ENCODE results near the gene SV2C. TPM values are rescaled to one million over a fixed set of nuclear protein-coding genes. Genes with fewer than 3 reads are reported as not detected.

Gene SV2C
- total and polyA plus RNA-seq, 10 of the 15 experiments (the other 5 are each of a cell fraction or from before 2014, with no cell fraction given), result under 0.01 to 1.1 (median 0.63) TPM

GRCh38 chr5:76252437-76252836, 169.3 kb downstream of the SV2C start (continued):
- TF ChIP-seq NR2F1 (conservative IDR thresholded peaks at IDR 0.05), result no peak

- Histone ChIP-seq H3K36me3 (ENCODE audit: control insufficient read depth in 2 of 2, insufficient read depth in 2 of 2, low read length in 1 of 2) (no peaks in the 10 kb centered on the region), H3K27me3 (replicated peaks in 1 of 2; ENCODE audit: control insufficient read depth in 2 of 2, insufficient read depth in 2 of 2, low read length in 1 of 2) (no peaks in the 10 kb centered on the region), H3K4me2 (ENCODE audit: control insufficient read depth, insufficient read depth) (peak overlapping the region; percentile 31), H3K27ac (ENCODE audit: control insufficient read depth, insufficient read depth) (no peak overlapping the region), H3K79me2 (ENCODE audit: control insufficient read depth, insufficient read depth, low read length) (no peaks in the 10 kb centered on the region), H3K4me1 (ENCODE audit: control insufficient read depth, insufficient read depth, low read length) (peaks cover 3% of the 10 kb centered on the region; the same call in 1 of the 2 replicates), H3K4me3 (no peak overlapping the region), H3K9me3 (replicated peaks; ENCODE audit: control insufficient read depth, insufficient read depth, low read length) (no peaks in the 10 kb centered on the region), H3K9ac (ENCODE audit: control insufficient read depth, insufficient read depth, low read length) (no peak overlapping the region), H2AFZ (ENCODE audit: control insufficient read depth, low read depth, low read length) (peak overlapping the region; percentile 51), H4K20me1 (ENCODE audit: control insufficient read depth, insufficient read depth) (no peaks in the 10 kb centered on the region)
- ChIA-PET SMC1A (ENCODE audit: uncharacterized antibody, unreplicated experiment) (interaction anchor here (0.6 to 4.1 kb wide), 16 partner anchors 10 to 1208 kb away, joined by 3 to 31 read pairs (median 3); no protein-coding TSS in a partner anchor), RAD21 (ENCODE audit: unreplicated experiment) (interaction anchor here (0.6 to 3.4 kb wide), 10 partner anchors 53 to 574 kb away, joined by 3 to 12 read pairs (median 5); no protein-coding TSS in a partner anchor), CTCF (interaction anchor here (0.5 to 2.6 kb wide), 29 partner anchors 11 to 1476 kb away, joined by 3 to 16 read pairs (median 3); partner anchors contain the start of gene ANKRD31), POLR2A (no interaction called here)
- DNase-seq (ENCODE audit: low read depth, low spot score), result no peak
- BruUV-seq (replicated peaks), result no TSS peak
- in situ Hi-C loops (cut with MboI), result loop anchor here (5.0 kb wide), 1 partner anchor 179 kb away; no protein-coding TSS in a partner anchor
- intact Hi-C loops (cut with micrococcal nuclease; ENCODE audit: unreplicated experiment), result loop anchor here (1.0 to 10.0 kb wide), 10 partner anchors 82 to 1489 kb away; partner anchors contain the start of genes ANKRD31, GFM2, NSA2 and POC5
- peak; percentile 98 for ATAC-seq
- 6% methylated on average over 8 of the region's 8 CpGs for WGBS (ENCODE audit: insufficient coverage, insufficient replicate concordance, low lambda C conversion rate, missing lambda C conversion rate)
- FAIRE-seq, result peak; percentile 87
- TF ChIP-seq CHD1 (IDR thresholded peaks at IDR 0.05; ENCODE audit: low read depth, low read length), result no peak
- 0 out of 2 replicates have a peak, but pooled peaks have one; percentile 37 for TF ChIP-seq STAT1 (conservative IDR thresholded peaks at IDR 0.05)
- TF ChIP-seq CHD2 (IDR thresholded peaks at IDR 0.05; ENCODE audit: borderline replicate concordance, low read depth, low read length), result no peak
- TF ChIP-seq BHLHE40 (IDR thresholded peaks at IDR 0.05; ENCODE audit: borderline replicate concordance in 1 of 2, low read depth in 2 of 2, low read length in 1 of 2), result peak in 1 of 2 experiments; percentile 29; a peak in 1 of 4 replicates
- TF ChIP-seq RUNX3 (IDR thresholded peaks at IDR 0.05; ENCODE audit: low read length), result peak; percentile 36; the same call in 1 of the 2 replicates
- TF ChIP-seq FOXM1 (IDR thresholded peaks at IDR 0.05; ENCODE audit: low read depth, low read length), result peak; percentile 69; the same call in 1 of the 2 replicates
- TF ChIP-seq RAD21 (IDR thresholded peaks at IDR 0.05; ENCODE audit: insufficient read depth, low read depth, low read length), result peak; percentile 99
- 0 out of 2 replicates have a peak, but pooled peaks have one; percentile 44 for TF ChIP-seq IRF4 (IDR thresholded peaks at IDR 0.05; ENCODE audit: low read depth, low read length)
- TF ChIP-seq SMC3 (IDR thresholded peaks at IDR 0.05; ENCODE audit: borderline replicate concordance, low read length), result peak; percentile 96
- peak in 1 of 2 experiments; percentile 59; a peak in 1 of 4 replicates for TF ChIP-seq ETV6 (conservative IDR thresholded peaks at IDR 0.05 in 1 of 2, IDR thresholded peaks at IDR 0.05 in 1 of 2; ENCODE audit: borderline replicate concordance in 1 of 2, low read depth in 1 of 2)
- no peak for TF ChIP-seq HCFC1 (IDR thresholded peaks at IDR 0.05; ENCODE audit: low read length)
- TF ChIP-seq POU2F2 (IDR thresholded peaks at IDR 0.05; ENCODE audit: borderline replicate concordance, low read depth, low read length), result peak; percentile 25; the same call in 1 of the 3 replicates
- peak; percentile 35 for TF ChIP-seq SKIL (IDR thresholded peaks at IDR 0.05; ENCODE audit: low read depth, poor library complexity, severe bottlenecking)
- 0 out of 2 replicates have a peak, but pooled peaks have one; percentile 39 for TF ChIP-seq CREM (IDR thresholded peaks at IDR 0.05; ENCODE audit: low read depth)
- peak; percentile 90 for TF ChIP-seq MEF2A (IDR thresholded peaks at IDR 0.05; ENCODE audit: insufficient read depth, low read depth, low read length)
Observed at GRCh38 chr5:76256116-76256889, 173.1 kb downstream of the SV2C start.
